Lower leg skin (tissue), 4 donors: Measurements from ENCODE around the gene RND2. TPM values are rescaled to one million over a fixed set of nuclear protein-coding genes. Genes with fewer than 3 reads are reported as not detected.

Source experiments
- DNase-seq, 2 donors: peaks; one replicate each; pipeline ENCODE4 v3.0.0-alpha.2; 2019; ENCODE audit warnings: low spot score in 2 of 2
- H3K4me3 ChIP-seq: fragments of 200-600 bp; sonication (generic); 2 replicates; pipeline ENCODE4 v1.5.1; 2017; ENCODE audit warnings: mild to moderate bottlenecking, low read depth; ENCODE audit not compliant: poor library complexity, severe bottlenecking
- POLR2A ChIP-seq, 2 donors: fragments of 450-650 bp; IDR thresholded peaks; one replicate each; pipeline ENCODE4 v1.6.1; 2016 to 2017; ENCODE audit warnings: antibody characterized with exemption in 2 of 2, mild to moderate bottlenecking in 1 of 2, moderate library complexity in 1 of 2
- WGBS, 2 donors: methylation state at CpG; one replicate each; pipeline ENCODE4 v1.1.5; 2018; 5-methylcytosine and 5-hydroxymethylcytosine counted together
- intact Hi-C: fragments of 100-400 bp; cut with DNase I; formaldehyde crosslinking; loops from one replicate; pipeline ENCODE4 v1.15.0; 2023; ENCODE audit warnings: low total_unique reads
- total RNA-seq, 4 donors: library from RNA; depleted of rRNA; stranded (reverse); fragments of >200 nt; gene quantifications; one replicate each; pipeline ENCODE4 v1.1.0, GENCODE V29; 2016
- TF ChIP-seq, protein P1 (sequence below), 3 donors: fragments of 450-650 bp; IDR thresholded peaks; one replicate each; pipeline ENCODE4 v1.5.1; 2016; ENCODE audit warnings: antibody characterized with exemption in 3 of 3, mild to moderate bottlenecking in 3 of 3, moderate library complexity in 2 of 3

Gene RND2
- total RNA-seq, 4 donors from 2014 or later, result 0.65 to 2.7 (median 1.0) TPM

DNA sequence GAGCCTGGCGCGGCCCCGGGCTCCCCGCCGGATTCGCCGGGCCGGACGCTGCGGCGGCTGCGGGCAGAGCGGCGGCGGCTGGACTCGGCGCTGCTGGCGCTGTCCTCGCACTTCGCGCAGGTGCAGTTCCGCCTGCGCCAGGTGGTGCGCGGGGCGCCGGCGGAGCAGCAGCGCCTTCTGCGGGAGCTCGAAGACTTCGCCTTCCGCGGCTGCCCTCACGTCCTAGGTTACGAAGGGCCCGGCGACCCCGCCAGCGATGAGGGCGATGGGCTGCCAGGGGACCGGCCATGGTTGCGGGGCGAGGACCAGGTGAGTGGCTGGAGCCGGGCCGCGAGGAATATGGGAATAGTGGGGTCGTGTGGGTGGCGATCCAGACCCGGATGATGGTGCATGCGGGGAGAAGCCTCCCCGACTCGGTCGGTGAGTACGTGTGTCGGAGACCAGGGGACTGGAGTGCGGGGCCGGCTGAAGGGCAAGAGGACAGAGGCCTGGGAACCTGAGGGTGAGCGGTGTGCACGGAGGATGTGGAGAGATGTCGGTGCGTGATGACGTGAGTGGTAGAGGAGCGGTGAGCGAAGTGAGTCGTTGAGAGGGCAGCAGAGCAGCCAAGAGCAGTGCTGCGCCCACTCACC, 44.1 kb upstream of the RND2 start:
- intact Hi-C loops, result no loop called here
- no peak for DNase-seq
- TF ChIP-seq, protein P1, sequence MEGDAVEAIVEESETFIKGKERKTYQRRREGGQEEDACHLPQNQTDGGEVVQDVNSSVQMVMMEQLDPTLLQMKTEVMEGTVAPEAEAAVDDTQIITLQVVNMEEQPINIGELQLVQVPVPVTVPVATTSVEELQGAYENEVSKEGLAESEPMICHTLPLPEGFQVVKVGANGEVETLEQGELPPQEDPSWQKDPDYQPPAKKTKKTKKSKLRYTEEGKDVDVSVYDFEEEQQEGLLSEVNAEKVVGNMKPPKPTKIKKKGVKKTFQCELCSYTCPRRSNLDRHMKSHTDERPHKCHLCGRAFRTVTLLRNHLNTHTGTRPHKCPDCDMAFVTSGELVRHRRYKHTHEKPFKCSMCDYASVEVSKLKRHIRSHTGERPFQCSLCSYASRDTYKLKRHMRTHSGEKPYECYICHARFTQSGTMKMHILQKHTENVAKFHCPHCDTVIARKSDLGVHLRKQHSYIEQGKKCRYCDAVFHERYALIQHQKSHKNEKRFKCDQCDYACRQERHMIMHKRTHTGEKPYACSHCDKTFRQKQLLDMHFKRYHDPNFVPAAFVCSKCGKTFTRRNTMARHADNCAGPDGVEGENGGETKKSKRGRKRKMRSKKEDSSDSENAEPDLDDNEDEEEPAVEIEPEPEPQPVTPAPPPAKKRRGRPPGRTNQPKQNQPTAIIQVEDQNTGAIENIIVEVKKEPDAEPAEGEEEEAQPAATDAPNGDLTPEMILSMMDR (IDR thresholded peaks at IDR 0.05), result no peak
- TF ChIP-seq POLR2A (IDR thresholded peaks at IDR 0.05), result no peak
- H3K4me3 ChIP-seq, result peak overlapping the region; percentile 81
- WGBS, 2 donors, result 0% methylated on average over 35 to 65 of the region's 67 CpGs

DNA sequence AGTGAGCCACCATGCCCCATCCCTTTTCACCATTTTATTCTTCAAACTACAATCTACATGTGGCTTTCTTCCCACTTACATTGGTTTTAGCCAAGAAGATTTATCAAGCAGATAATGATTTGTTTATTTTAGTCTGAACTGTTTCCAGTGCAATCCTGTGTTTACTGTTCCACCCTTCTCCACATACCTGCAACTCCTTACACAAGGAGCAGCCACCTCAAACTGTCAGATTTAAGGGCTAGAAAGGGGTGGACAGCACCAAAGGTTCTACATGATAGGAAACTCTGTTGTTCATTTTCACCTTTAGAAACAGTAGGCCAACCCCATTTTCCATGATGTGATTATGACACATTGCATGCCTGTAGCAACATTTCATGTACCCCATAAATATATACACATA, 42.8 kb upstream of the RND2 start:
- TF ChIP-seq, protein P1 (IDR thresholded peaks at IDR 0.05), result no peak
- TF ChIP-seq POLR2A (IDR thresholded peaks at IDR 0.05), result no peak
- DNase-seq, result no peak
- H3K4me3 ChIP-seq, result no peak overlapping the region
- intact Hi-C loops, result no loop called here

DNA sequence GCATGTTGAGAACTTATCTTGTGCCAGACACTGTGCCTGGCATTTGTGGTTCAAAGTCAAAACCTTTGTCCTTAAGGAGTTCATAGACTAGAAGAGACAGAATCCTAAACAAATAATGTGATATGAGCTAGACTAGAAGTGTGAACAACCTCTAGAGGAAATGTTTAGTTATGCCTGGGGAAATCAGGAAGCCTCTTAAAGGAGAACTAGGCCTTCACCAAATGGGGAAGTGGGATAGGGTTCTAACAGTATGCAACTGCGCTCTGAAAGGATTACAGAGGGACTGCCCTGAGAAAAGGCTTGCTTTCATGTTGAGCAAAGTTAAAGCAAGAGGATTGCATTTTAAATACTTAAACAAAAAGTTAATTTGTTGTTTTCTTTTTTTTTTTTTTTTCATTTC, 39.8 kb upstream of the RND2 start:
- TF ChIP-seq POLR2A (IDR thresholded peaks at IDR 0.05), result no peak
- TF ChIP-seq, protein P1 (IDR thresholded peaks at IDR 0.05), result no peak
- WGBS, 2 donors, result 0 to 61% methylated on average over 1 of the region's 1 CpG
- no peak for DNase-seq
- intact Hi-C loops, result no loop called here
- H3K4me3 ChIP-seq, result no peak overlapping the region

DNA sequence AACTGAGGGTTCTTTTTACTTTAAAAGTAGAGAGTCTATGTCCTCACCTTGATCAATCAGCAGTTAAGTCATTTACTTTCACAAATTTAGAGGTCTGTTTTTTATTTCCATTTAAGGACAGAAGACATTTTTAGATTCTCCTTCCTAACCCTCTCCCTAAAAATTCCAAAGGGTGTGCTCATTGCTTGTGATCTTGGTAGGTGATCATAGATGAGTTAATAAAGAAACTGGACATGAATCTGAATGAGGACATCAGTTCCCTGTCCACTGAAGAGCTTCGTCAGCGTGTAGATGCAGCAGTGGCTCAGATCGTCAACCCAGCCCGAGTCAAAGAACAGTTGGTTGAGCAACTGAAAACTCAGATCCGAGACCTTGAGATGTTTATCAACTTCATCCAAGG, 35.9 kb upstream of the RND2 start:
- intact Hi-C loops, result no loop called here
- TF ChIP-seq, protein P1 (IDR thresholded peaks at IDR 0.05), result no peak
- no peak for TF ChIP-seq POLR2A (IDR thresholded peaks at IDR 0.05)
- 96% methylated on average over 5 of the region's 5 CpGs for whole genome bisulfite sequencing, 2 donors
- no peak for DNase-seq
- H3K4me3 ChIP-seq, result no peak overlapping the region

DNA sequence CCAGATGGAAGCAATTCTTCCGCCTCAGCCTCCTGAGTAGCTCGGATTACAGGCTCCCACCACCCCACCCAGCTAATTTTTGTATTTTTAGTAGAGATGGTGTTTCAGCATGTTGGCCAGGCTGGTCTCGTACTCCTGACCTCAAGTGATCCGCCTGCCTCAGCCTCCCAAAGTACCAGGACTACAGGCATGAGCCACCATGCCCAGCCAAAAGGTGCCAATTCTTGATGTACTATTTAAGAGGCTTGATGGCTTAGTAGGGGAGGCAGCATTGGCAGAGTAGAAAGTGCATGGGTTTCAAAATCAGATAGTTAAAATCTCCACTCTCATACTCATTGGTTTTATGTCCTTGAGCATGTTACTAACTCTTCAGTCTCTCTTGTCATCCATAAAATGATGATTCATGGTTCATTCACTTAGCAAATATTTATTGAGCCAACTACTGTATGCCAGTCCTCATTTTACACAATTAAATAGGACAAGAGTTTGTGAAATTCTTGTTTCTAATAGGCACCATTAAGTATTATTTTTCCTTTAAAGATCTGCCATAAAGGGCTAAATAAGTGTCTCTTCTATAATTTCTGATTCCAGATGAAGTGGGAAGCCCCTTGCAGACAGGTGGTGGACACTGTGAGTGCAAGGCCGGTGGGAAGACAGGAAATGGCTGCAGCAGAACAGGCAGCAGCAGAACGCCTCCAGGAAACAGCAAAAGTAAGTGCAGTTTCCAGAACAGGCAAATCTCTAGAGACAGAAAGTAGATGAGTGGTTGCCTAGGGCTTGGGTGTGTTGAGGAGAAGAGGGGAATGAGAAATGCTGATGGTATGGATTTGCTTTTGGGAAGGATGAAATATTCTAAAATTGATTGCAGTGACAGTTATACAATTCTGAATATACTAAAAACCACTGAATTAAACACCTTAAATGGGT, 35.0 kb upstream of the RND2 start:
- H3K4me3 ChIP-seq, result no peak overlapping the region
- intact Hi-C loops, result no loop called here
- WGBS, 2 donors, result 82 to 90% methylated on average over 6 of the region's 6 CpGs
- no peak for DNase-seq
- no peak for TF ChIP-seq POLR2A (IDR thresholded peaks at IDR 0.05)
- TF ChIP-seq, protein P1 (IDR thresholded peaks at IDR 0.05), result no peak
